CD8-positive, alpha-beta memory T cell (primary cell): Measurements from ENCODE around the gene PDHB. TPM values are rescaled to one million over a fixed set of nuclear protein-coding genes. Genes with fewer than 3 reads are reported as not detected.

Experiments used
- CTCF ChIA-PET: fragments of 350-600 bp; sonication (Branson Sonifier 250); formaldehyde crosslinking; loops from one replicate; lab custom pipeline; 2021; ENCODE audit warnings: antibody characterized with exemption; lab: Charles Lee
- POLR2A ChIA-PET: fragments of 350-600 bp; sonication (Branson Sonifier 250); formaldehyde crosslinking; loops from one replicate; lab custom pipeline; 2021; ENCODE audit warnings: antibody characterized with exemption; lab: Charles Lee
- DNase-seq, 5 donors: peaks; one replicate each; pipeline versions ENCODE4 v3.0.0 to v3.0.0-alpha.2; 2020 to 2022; ENCODE audit warnings: mixed read lengths in 1 of 5
- H3K27ac ChIP-seq: one replicate; pipeline ENCODE4 v1.7.0; 2013; ENCODE audit warnings: low read depth, mild to moderate bottlenecking, low read length, moderate library complexity
- H3K27me3 ChIP-seq: 2 replicates; pipeline ENCODE4 v1.7.0; 2013; ENCODE audit warnings: low read length, mild to moderate bottlenecking; ENCODE audit not compliant: insufficient read depth, poor library complexity, severe bottlenecking
- H3K36me3 ChIP-seq: 2 replicates; pipeline ENCODE4 v1.7.0; 2013; ENCODE audit warnings: mild to moderate bottlenecking, low read length, moderate library complexity; ENCODE audit not compliant: insufficient read depth
- H3K4me1 ChIP-seq: 2 replicates; pipeline ENCODE4 v1.7.0; 2013; ENCODE audit warnings: mild to moderate bottlenecking, low read length, moderate library complexity; ENCODE audit not compliant: insufficient read depth
- H3K4me3 ChIP-seq: 2 replicates; pipeline ENCODE4 v1.7.0; 2013; ENCODE audit warnings: mild to moderate bottlenecking, low read length
- H3K9me3 ChIP-seq: 2 replicates; pipeline ENCODE4 v1.7.0; 2013; ENCODE audit warnings: mild to moderate bottlenecking, low read length
- H3K27ac Mint-ChIP-seq, 8 donors: one replicate each; pipeline ENCODE4 v1.8.0; 2020 to 2021; ENCODE audit warnings: mixed read lengths in 8 of 8, mild to moderate bottlenecking in 6 of 8, inconsistent platforms in 3 of 8, moderate library complexity in 3 of 8
- H3K27me3 Mint-ChIP-seq, 2 donors: one replicate each; pipeline ENCODE4 v1.8.0; 2020 to 2021; ENCODE audit warnings: mixed read lengths in 2 of 2, mild to moderate bottlenecking in 1 of 2, moderate library complexity in 1 of 2
- H3K36me3 Mint-ChIP-seq, 3 donors: one replicate each; pipeline ENCODE4 v1.8.0; 2020 to 2021; ENCODE audit warnings: mixed read lengths in 3 of 3, inconsistent platforms in 1 of 3, mild to moderate bottlenecking in 1 of 3
- H3K4me1 Mint-ChIP-seq, 3 donors: one replicate each; pipeline ENCODE4 v1.8.0; 2020 to 2021; ENCODE audit warnings: mixed read lengths in 3 of 3, inconsistent platforms in 1 of 3, mild to moderate bottlenecking in 1 of 3
- H3K4me3 Mint-ChIP-seq, 7 donors: one replicate each; pipeline ENCODE4 v1.8.0; 2020 to 2021; ENCODE audit warnings: mixed read lengths in 7 of 7, mild to moderate bottlenecking in 6 of 7, moderate library complexity in 4 of 7, inconsistent platforms in 2 of 7
- H3K9me3 Mint-ChIP-seq, 5 donors: one replicate each; pipeline ENCODE4 v1.8.0; 2020 to 2022; ENCODE audit warnings: mixed read lengths in 5 of 5, mild to moderate bottlenecking in 3 of 5, moderate library complexity in 2 of 5, inconsistent platforms in 1 of 5
- polyA plus RNA-seq: library from polyadenylated mRNA; unstranded; fragments of 300-500 nt; fragmentation: Illumina TruSeq; gene quantifications from one replicate; pipeline ENCODE4 v1.2.3, GENCODE V29; 2021
- total RNA-seq, 2 experiments: library from RNA; stranded (reverse); gene quantifications; one replicate each; pipeline ENCODE4 v1.2.3, GENCODE V29; 2021

The PDHB gene
- total and polyA plus RNA-seq, 3 experiments from 2014 or later: 64.2 to 91.2 (median 64.8) TPM

DNA sequence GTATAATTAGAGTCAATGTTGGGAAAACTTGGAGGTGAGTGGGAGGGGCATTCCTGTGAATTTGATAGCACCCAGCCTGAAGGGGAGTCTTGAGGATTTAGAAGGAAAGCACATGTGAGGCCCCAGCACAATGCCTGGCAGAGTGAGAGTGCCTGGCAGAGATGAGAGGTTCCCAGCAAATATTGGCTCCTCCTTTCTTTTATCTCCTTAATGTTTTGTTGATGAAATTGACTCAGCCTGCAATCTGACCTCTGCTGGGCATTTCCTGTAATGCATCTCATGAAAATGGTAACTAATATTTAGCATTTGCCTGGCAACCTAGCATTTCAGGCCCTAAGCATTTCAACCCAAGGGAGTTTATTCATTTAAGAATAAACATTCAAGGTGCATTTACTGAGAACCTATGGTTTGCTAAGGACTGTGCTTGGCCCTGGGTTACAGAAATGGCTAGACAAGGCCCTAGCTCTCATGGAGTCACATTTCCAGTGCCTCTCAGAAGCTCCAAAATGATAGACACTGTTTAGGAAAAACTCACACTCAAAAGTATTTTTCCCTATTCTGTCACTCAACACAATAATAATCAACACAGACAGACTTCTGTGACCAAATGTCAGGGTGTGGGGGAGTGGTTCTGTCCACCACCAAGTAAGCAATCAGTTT is 19.0 kb downstream of the PDHB start:
- no peaks in the 10 kb centered on the region for H3K4me1 ChIP-seq
- H3K27me3 ChIP-seq: no peaks in the 10 kb centered on the region
- Mint-ChIP-seq H3K4me3 (no peak overlapping the region), H3K9me3 (no peaks in the 10 kb centered on the region), H3K27me3 (no peaks in the 10 kb centered on the region), H3K36me3 (peaks cover 7 to 38% (median 15%) of the 10 kb centered on the region in 3 donors), H3K27ac (no peak overlapping the region), H3K4me1 (peaks cover 0 to 7% (median 3%) of the 10 kb centered on the region in 3 donors)
- peak in 4 of 5 donors; percentile 9 to 37 (median 28) for DNase-seq
- CTCF ChIA-PET: interaction anchor here (0.8 to 2.7 kb wide), 10 partner anchors 10 to 238 kb away, joined by 3 to 16 read pairs (median 4); partner anchors contain the start of genes ABHD6, HTD2 and RPP14
- no peak overlapping the region for H3K4me3 ChIP-seq
- POLR2A ChIA-PET: interaction anchor here (0.6 kb wide), 1 partner anchor 82 kb away, joined by 3 read pairs; the partner anchor contains the start of gene PXK
- H3K9me3 ChIP-seq: no peaks in the 10 kb centered on the region
- H3K36me3 ChIP-seq: peaks cover 8% of the 10 kb centered on the region
- no peak overlapping the region for H3K27ac ChIP-seq

DNA sequence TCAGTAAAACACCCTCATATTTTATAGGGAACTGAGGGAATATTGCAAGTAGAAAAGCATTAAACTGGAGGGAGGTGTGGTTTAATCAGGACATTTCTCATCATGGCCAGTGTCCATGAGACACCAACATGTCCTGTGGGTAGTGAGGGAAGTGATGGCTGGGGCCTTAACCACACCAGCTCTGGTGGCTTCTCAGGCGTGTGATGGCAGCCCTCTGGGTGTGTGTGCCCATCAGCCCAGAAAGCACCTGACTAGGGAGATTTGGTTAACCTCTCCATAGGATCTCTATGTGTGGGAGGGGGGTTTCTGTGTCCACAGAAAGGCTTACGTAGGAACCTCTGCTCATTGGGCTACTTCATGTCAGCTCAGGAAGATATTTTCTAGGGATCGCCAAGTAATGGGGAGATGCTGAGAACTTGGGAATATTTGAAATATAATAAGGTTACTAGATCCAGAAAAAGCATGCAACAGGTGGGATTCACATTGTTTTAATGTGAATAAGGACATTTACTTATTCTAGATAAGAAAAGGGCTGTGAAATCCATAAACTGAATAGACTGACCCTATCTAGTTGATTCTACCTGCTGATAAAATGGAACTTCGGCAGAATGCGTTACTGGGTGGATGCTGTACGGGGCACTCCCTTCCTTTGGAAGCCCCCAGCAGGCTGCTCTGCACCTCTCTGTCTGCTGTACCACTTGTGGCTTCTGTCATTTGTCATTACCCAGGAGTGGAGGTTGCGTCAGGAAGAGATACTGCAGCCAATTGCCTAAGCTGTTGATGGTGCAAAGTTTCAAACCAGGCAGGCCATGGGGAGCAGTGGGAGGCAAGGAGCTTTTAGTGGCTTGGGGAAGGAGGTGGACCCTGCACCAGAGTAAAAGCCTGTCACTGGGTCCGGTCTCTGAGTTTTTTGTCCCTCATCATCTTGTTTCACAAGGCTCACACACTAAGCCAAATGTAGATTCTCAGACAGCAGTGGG is 21.5 kb downstream of the PDHB start:
- ChIA-PET POLR2A (interaction anchor here (0.7 kb wide), 1 partner anchor 10 kb away, joined by 4 read pairs; no protein-coding TSS in a partner anchor), CTCF (interaction anchor here (0.5 to 1.5 kb wide), 7 partner anchors 34 to 106 kb away, joined by 3 to 5 read pairs (median 3); partner anchors contain the start of genes HTD2, KCTD6 and RPP14)
- no peak for DNase-seq
- Histone ChIP-seq H3K9me3 (no peaks in the 10 kb centered on the region), H3K4me3 (no peak overlapping the region), H3K27ac (no peak overlapping the region), H3K4me1 (no peaks in the 10 kb centered on the region), H3K27me3 (no peaks in the 10 kb centered on the region), H3K36me3 (peaks cover 8% of the 10 kb centered on the region)
- no peak overlapping the region for H3K4me3 Mint-ChIP-seq
- peaks cover 7 to 55% (median 26%) of the 10 kb centered on the region in 3 donors for H3K36me3 Mint-ChIP-seq
- no peaks in the 10 kb centered on the region for H3K27me3 Mint-ChIP-seq
- H3K4me1 Mint-ChIP-seq: peaks cover 0 to 7% (median 3%) of the 10 kb centered on the region in 3 donors
- no peak overlapping the region for H3K27ac Mint-ChIP-seq
- no peaks in the 10 kb centered on the region for H3K9me3 Mint-ChIP-seq

DNA sequence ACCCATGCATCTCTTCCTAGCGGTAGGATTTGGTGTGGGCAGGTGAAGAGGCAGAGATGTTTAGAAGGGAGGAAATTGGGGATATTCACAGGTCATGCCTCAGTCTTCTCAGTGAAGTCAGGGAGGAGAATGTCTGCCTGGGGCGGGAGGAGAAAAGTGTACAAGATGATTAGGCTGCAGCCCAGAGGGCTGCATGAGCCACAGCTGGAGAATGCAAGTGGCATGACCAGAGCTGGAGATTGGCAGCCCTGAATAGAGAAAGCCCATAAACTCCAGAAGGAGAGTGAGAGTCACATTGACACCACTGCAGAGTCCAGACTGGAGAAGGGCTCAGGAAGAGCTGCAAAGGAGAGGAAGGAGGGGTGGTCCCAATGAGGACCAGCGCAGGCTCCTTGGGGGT is 22.6 kb downstream of the PDHB start:
- H3K27me3 Mint-ChIP-seq: no peaks in the 10 kb centered on the region
- Histone ChIP-seq H3K27ac (no peak overlapping the region), H3K27me3 (no peaks in the 10 kb centered on the region), H3K4me3 (no peak overlapping the region), H3K4me1 (no peaks in the 10 kb centered on the region), H3K9me3 (no peaks in the 10 kb centered on the region), H3K36me3 (peaks cover 8% of the 10 kb centered on the region)
- no peak overlapping the region for H3K4me3 Mint-ChIP-seq
- ChIA-PET CTCF (interaction anchor here (0.7 to 1.1 kb wide), 2 partner anchors 46 to 81 kb away, joined by 3 read pairs; partner anchors contain the start of gene KCTD6), POLR2A (no interaction called here)
- no peak for DNase-seq
- no peaks in the 10 kb centered on the region for H3K9me3 Mint-ChIP-seq
- peaks cover 0 to 7% (median 3%) of the 10 kb centered on the region in 3 donors for H3K4me1 Mint-ChIP-seq
- peaks cover 7 to 61% (median 31%) of the 10 kb centered on the region in 3 donors for H3K36me3 Mint-ChIP-seq
- peak overlapping the region in 2 of 8 donors; percentile 47 to 75 for H3K27ac Mint-ChIP-seq

DNA sequence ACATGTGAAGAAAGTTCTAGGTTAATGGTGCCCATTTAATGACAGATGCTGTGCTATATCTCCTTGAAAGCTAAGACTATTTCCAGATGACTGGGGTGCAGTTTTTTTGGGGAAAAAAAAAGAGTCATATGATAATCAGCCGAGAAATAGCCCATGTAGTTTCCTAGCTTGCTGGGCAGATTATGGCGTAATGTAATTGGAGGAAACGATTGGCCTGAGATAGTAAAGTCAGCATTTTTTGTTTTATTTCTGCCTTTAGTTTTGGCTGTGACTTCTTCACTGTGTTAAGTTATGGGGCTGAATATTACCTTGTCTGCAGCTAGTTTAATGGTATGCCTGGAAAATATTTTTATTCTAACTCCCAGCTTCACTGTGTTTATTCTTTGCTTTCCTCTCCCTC is 24.0 kb downstream of the PDHB start:
- H3K27ac Mint-ChIP-seq: peak overlapping the region in 1 of 8 donors; percentile 74
- peaks cover 8% of the 10 kb centered on the region for H3K36me3 ChIP-seq

DNA sequence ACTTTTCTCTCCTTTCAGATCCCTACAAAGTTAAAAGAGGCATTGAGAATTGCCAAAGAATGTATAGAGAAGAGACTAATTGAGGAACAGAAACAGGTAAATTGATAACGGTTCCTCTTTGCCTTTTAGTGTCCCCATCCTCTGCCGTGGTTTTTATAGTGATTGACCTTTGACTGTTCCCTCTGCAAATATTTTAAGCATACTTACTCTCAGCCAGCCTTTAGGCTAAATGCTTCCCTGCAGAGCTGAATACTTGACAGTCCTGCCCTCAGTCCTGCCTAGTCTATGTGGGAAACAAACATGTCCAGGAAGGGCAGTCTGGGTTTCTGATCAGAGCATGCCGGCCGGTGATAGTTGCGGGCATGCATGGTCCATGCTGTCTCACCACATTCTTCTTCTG is 24.7 kb downstream of the PDHB start:
- CTCF ChIA-PET: interaction anchor here (1.1 kb wide), 1 partner anchor 11 kb away, joined by 3 read pairs; no protein-coding TSS in a partner anchor
- no peaks in the 10 kb centered on the region for H3K27me3 ChIP-seq
- Mint-ChIP-seq H3K27ac (peak overlapping the region in 1 of 8 donors; percentile 27), H3K9me3 (no peaks in the 10 kb centered on the region), H3K4me1 (no peaks in the 10 kb centered on the region), H3K4me3 (no peak overlapping the region), H3K27me3 (no peaks in the 10 kb centered on the region), H3K36me3 (peaks cover 7 to 72% (median 32%) of the 10 kb centered on the region in 3 donors)
- POLR2A ChIA-PET: no interaction called here
- H3K4me3 ChIP-seq: no peak overlapping the region
- peaks cover 8% of the 10 kb centered on the region for H3K36me3 ChIP-seq
- no peak overlapping the region for H3K27ac ChIP-seq
- DNase-seq: no peak
- no peaks in the 10 kb centered on the region for H3K9me3 ChIP-seq
- no peaks in the 10 kb centered on the region for H3K4me1 ChIP-seq

More for the DNA sequence above, 24.0 kb downstream of the PDHB start:
- no peak overlapping the region for H3K27ac ChIP-seq
- peaks cover 0 to 7% (median 3%) of the 10 kb centered on the region in 3 donors for H3K4me1 Mint-ChIP-seq
- H3K27me3 ChIP-seq: no peaks in the 10 kb centered on the region
- peaks cover 7 to 66% (median 32%) of the 10 kb centered on the region in 3 donors for H3K36me3 Mint-ChIP-seq
- POLR2A ChIA-PET: no interaction called here
- no peaks in the 10 kb centered on the region for H3K4me1 ChIP-seq
- CTCF ChIA-PET: interaction anchor here (1.1 to 1.3 kb wide), 3 partner anchors 11 to 82 kb away, joined by 3 read pairs; partner anchors contain the start of gene KCTD6
- H3K4me3 Mint-ChIP-seq: no peak overlapping the region
- no peak overlapping the region for H3K4me3 ChIP-seq
- DNase-seq: no peak
- H3K9me3 ChIP-seq: no peaks in the 10 kb centered on the region
- H3K9me3 Mint-ChIP-seq: no peaks in the 10 kb centered on the region
- H3K27me3 Mint-ChIP-seq: no peaks in the 10 kb centered on the region

DNA sequence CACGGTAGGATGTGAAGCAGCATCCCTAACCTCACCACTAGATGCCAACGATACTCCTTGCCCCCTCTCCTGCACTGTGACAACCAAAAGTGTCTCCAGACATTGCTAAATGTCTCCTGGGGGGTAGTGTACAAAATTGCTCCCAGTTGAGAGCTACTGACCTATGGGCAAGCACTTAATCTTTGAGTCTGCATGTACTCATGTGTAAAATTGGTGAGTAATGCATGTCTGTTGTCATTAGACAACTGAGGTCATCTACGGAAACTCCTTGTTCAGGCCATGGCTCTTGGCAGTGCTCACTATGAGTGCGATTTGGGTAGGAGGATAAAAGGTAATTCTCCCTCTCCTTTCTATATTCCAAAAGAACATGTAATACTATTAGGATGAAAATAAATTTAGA is 29.2 kb downstream of the PDHB start:
- Mint-ChIP-seq H3K27me3 (no peaks in the 10 kb centered on the region), H3K36me3 (peaks cover under 1 to 59% (median 18%) of the 10 kb centered on the region in 3 donors), H3K27ac (peak overlapping the region in 1 of 8 donors; percentile 12), H3K9me3 (no peaks in the 10 kb centered on the region), H3K4me1 (no peaks in the 10 kb centered on the region), H3K4me3 (no peak overlapping the region)
- no peaks in the 10 kb centered on the region for H3K4me1 ChIP-seq
- ChIA-PET CTCF (interaction anchor here (1.5 to 1.6 kb wide), 2 partner anchors 11 to 12 kb away, joined by 3 to 5 read pairs; no protein-coding TSS in a partner anchor), POLR2A (no interaction called here)
- H3K36me3 ChIP-seq: no peaks in the 10 kb centered on the region
- no peaks in the 10 kb centered on the region for H3K9me3 ChIP-seq
- H3K27ac ChIP-seq: no peak overlapping the region
- H3K27me3 ChIP-seq: no peaks in the 10 kb centered on the region
- H3K4me3 ChIP-seq: no peak overlapping the region
- DNase-seq: no peak

DNA sequence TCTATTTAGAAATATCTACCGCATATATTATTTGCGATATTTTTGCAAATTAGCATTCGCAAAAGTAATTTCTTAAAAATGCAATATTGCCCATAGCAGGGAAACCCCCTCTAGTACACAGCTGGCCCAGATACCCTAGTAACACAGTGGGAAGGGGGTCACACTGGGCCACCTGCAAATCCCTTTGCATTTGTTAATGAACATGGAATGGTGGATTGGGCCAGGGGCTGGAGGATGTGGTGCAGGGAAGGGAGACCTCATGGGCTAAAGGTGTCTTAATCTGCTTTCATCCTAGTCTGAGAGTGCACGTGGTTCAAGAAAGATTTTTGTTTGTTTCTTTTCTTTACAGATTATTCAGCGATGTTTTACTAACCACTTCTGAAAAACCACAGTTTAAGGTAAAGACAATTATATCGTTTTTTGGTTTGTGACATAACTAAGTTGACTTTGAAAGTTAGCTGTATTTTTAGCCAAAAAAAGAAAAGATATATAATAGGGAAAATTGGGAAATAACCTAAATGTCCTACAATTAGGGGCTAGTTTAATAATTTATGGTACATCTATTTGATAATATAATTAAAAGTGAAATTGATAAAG is 30.0 kb downstream of the PDHB start:
- POLR2A ChIA-PET: no interaction called here
- Histone ChIP-seq H3K27me3 (no peaks in the 10 kb centered on the region), H3K27ac (no peak overlapping the region), H3K9me3 (no peaks in the 10 kb centered on the region), H3K4me1 (no peaks in the 10 kb centered on the region), H3K4me3 (no peak overlapping the region), H3K36me3 (no peaks in the 10 kb centered on the region)
- CTCF ChIA-PET: interaction anchor here (1.1 to 1.6 kb wide), 4 partner anchors 11 to 18 kb away, joined by 3 to 5 read pairs (median 3); no protein-coding TSS in a partner anchor
- H3K27ac Mint-ChIP-seq: no peak overlapping the region
- H3K36me3 Mint-ChIP-seq: peaks cover 6 to 59% (median 15%) of the 10 kb centered on the region in 3 donors
- DNase-seq: no peak
- no peaks in the 10 kb centered on the region for H3K4me1 Mint-ChIP-seq
- H3K9me3 Mint-ChIP-seq: no peaks in the 10 kb centered on the region
- no peaks in the 10 kb centered on the region for H3K27me3 Mint-ChIP-seq
- H3K4me3 Mint-ChIP-seq: no peak overlapping the region
